Uterus (tissue), 2 donors: Measurements from ENCODE around the gene WAC.

Experiments
- POLR2A ChIP-seq, 2 donors: fragments of 450-650 bp; IDR thresholded peaks; one replicate each; pipeline ENCODE4 v1.6.1; 2016; ENCODE audit warnings: antibody characterized with exemption in 2 of 2, mild to moderate bottlenecking in 1 of 2, moderate library complexity in 1 of 2
- TF ChIP-seq, protein P1 (sequence below), 4 experiments: fragments of 200-600 bp in 2 of 4; fragments of 450-650 bp in 2 of 4; sonication (generic) in 2 of 4; IDR thresholded peaks; one replicate each; pipeline ENCODE4 v1.5.1; 2016 to 2019; ENCODE audit warnings: antibody characterized with exemption in 4 of 4, mild to moderate bottlenecking in 2 of 4, moderate library complexity in 1 of 4

DNA sequence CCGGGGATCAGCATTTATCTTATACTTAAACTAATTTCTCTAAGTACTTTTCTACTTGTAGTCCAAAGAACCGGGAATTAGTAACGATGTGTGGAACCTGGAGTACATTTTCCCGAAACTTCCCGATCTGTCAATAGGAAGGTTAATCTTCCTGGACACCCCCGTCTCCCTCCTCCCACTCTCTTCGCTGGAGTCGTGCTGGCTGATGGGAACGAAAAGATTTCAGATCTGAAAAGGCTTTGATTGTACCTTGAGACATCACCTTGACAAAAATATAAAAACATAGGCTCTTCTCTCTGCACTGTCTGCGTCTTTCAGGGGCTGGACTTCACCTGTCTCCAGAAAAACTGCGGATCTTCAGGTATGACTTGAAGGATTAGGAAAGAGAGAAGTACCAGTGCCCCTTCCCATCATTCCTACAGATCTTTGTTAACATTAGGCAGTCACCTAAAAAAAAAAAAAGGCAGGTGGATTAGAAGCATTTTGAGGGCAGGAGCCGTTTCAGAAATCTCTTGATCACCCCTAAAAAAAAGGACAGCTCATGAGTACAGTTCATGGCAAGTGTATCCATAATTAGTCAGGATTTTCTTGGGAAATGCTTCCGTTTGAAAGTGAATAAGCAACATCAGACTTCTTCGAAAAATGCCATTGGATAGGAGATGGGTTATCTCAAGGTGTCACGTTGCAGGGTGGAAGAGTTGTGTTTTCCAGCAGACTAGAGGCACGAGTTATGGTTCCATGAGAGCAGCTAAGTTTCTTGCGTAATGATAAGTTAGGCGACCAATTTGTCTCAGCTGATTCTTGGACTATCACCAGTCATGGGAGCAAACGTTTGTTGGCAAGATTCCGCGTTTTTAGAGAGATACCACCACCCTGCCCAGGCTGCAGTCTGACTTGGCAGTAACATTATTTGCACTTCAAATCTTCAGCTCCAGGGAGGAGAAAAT, 136.6 kb downstream of the WAC start:
- TF ChIP-seq, protein P1, sequence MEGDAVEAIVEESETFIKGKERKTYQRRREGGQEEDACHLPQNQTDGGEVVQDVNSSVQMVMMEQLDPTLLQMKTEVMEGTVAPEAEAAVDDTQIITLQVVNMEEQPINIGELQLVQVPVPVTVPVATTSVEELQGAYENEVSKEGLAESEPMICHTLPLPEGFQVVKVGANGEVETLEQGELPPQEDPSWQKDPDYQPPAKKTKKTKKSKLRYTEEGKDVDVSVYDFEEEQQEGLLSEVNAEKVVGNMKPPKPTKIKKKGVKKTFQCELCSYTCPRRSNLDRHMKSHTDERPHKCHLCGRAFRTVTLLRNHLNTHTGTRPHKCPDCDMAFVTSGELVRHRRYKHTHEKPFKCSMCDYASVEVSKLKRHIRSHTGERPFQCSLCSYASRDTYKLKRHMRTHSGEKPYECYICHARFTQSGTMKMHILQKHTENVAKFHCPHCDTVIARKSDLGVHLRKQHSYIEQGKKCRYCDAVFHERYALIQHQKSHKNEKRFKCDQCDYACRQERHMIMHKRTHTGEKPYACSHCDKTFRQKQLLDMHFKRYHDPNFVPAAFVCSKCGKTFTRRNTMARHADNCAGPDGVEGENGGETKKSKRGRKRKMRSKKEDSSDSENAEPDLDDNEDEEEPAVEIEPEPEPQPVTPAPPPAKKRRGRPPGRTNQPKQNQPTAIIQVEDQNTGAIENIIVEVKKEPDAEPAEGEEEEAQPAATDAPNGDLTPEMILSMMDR (IDR thresholded peaks at IDR 0.05), result no peak
- TF ChIP-seq POLR2A (IDR thresholded peaks at IDR 0.05), result no peak
